ENCODE measurements around the gene RAF1.

The RAF1 gene

DNA sequence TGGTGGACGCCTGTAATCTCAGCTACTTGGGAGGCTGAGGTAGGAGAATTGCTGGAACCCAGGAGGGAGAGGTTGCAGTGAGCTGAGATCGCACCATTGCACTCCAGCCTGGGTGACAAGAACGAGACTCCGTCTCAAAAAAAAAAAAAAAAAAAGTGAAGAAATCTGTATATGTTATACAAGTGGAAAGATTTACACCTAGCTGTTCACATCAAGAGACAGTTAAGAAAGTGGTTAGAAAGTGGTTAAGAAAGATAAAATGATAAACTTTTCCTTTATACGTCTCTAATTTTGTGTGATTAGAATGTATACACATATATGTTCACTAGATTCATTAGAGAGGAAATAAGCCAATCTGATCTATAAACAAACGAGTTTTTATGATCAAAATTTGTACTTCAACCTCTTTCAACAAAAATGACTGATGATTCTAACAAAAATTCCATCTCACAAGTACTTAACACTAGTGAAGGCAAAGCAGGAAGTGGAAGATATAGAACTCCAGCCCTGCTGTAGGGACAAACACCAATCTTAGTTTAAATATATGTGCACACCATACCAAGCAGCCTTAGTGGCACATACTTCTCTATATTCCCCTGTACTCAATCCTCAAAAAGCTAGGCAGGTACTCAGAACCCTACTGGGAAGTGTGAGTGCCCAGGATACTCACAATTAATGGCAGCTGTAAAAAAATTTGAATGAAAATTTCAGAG is 51.2 kb downstream of the RAF1 start:
- H3K36me3 ChIP-seq (ENCODE audit: insufficient read depth, low read length) = peaks cover 13% of the 10 kb centered on the region

GRCh38 chr3:12611117-12611516 is 52.8 kb downstream of the RAF1 start:
- peaks cover 19% of the 10 kb centered on the region for H3K36me3 ChIP-seq (ENCODE audit: insufficient read depth, low read length)
- H3K4me3 ChIP-seq = no peak overlapping the region
- no peak overlapping the region for H3K27ac ChIP-seq
- no peak for TF ChIP-seq FOXP2 (optimal IDR thresholded peaks at IDR 0.05; ENCODE audit: control extremely low read depth, extremely low read length, insufficient read depth)
- DNase-seq (ENCODE audit: low read depth, low spot score) = no peak
- H3K9me3 ChIP-seq (ENCODE audit: low read depth, low read length) = no peaks in the 10 kb centered on the region
- no peak overlapping the region for H3K9ac ChIP-seq (ENCODE audit: insufficient read length)

More for the DNA sequence above, 51.2 kb downstream of the RAF1 start:
- Histone ChIP-seq H3K9ac (ENCODE audit: insufficient read length) (no peak overlapping the region), H3K9me3 (ENCODE audit: low read depth, low read length) (no peaks in the 10 kb centered on the region), H3K4me3 (no peak overlapping the region), H3K27ac (no peak overlapping the region)
- DNase-seq (ENCODE audit: low read depth, low spot score) = no peak
- no peak for TF ChIP-seq FOXP2 (optimal IDR thresholded peaks at IDR 0.05; ENCODE audit: control extremely low read depth, extremely low read length, insufficient read depth)
- no peak for TF ChIP-seq EZH2 (IDR thresholded peaks at IDR 0.05)
- no peak for TF ChIP-seq POLR2AphosphoS5 (IDR thresholded peaks at IDR 0.05; ENCODE audit: borderline replicate concordance, low read depth, low read length)

DNA sequence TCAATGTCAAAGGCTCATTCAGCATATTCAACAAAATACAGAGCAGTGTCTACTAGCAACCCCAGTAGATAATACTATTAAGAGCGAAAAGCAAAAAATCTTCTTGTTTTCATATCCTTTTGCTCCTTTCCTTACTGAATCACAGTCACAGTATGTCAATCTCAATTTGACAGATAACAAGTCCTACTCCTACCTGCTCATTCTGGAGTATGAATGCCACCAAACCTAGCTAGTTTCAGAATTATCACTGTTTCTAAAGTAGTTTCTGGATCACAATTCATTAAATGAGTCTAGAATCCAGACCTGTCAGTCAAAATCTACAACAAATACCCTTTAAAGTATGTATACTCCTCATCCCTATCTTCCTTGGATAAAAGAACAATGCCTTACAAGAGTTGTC is 55.5 kb downstream of the RAF1 start:
- TF ChIP-seq EZH2 (IDR thresholded peaks at IDR 0.05) (no peak), POLR2AphosphoS5 (IDR thresholded peaks at IDR 0.05; ENCODE audit: borderline replicate concordance, low read depth, low read length) (no peak), FOXP2 (optimal IDR thresholded peaks at IDR 0.05; ENCODE audit: control extremely low read depth, extremely low read length, insufficient read depth) (no peak)
- no peak overlapping the region for H3K27ac ChIP-seq
- H3K9ac ChIP-seq (ENCODE audit: insufficient read length) = no peak overlapping the region
- no peak overlapping the region for H3K4me3 ChIP-seq
- peaks cover 30% of the 10 kb centered on the region for H3K36me3 ChIP-seq (ENCODE audit: insufficient read depth, low read length)
- H3K9me3 ChIP-seq (ENCODE audit: low read depth, low read length) = no peaks in the 10 kb centered on the region
- no peak for DNase-seq (ENCODE audit: low read depth, low spot score)

DNA sequence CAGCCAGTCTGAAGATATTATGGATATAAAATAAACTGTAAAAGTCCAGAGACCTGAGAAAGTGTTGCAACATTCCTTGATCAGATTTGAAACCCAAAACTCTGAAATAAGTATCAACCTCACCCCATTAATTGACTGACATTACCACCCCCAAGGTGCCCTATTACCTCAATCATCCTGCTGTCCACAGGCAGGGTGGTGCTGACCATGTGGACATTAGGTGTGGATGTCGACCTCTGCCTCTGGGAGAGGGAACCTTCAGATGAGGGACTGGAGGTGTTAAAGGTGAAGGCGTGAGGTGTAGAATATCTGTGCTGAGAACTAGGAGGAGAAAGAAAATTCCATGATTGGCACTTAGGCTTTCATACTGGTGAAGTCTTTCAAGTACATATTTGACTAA is 59.9 kb downstream of the RAF1 start:
- H3K36me3 ChIP-seq (ENCODE audit: insufficient read depth, low read length) = peaks cover 51% of the 10 kb centered on the region
- no peak for DNase-seq (ENCODE audit: low read depth, low spot score)
- TF ChIP-seq POLR2AphosphoS5 (IDR thresholded peaks at IDR 0.05; ENCODE audit: borderline replicate concordance, low read depth, low read length) (no peak), FOXP2 (optimal IDR thresholded peaks at IDR 0.05; ENCODE audit: control extremely low read depth, extremely low read length, insufficient read depth) (no peak), EZH2 (IDR thresholded peaks at IDR 0.05) (no peak)

GRCh38 chr3:12601072-12601471 is 62.8 kb downstream of the RAF1 start:
- Histone ChIP-seq H3K9me3 (ENCODE audit: low read depth, low read length) (no peaks in the 10 kb centered on the region), H3K9ac (ENCODE audit: insufficient read length) (no peak overlapping the region), H3K27ac (no peak overlapping the region), H3K4me3 (no peak overlapping the region), H3K36me3 (ENCODE audit: insufficient read depth, low read length) (peaks cover 41% of the 10 kb centered on the region)
- no peak for DNase-seq (ENCODE audit: low read depth, low spot score)
- TF ChIP-seq FOXP2 (optimal IDR thresholded peaks at IDR 0.05; ENCODE audit: control extremely low read depth, extremely low read length, insufficient read depth) = no peak
- no peak for TF ChIP-seq EZH2 (IDR thresholded peaks at IDR 0.05)
- no peak for TF ChIP-seq POLR2AphosphoS5 (IDR thresholded peaks at IDR 0.05; ENCODE audit: borderline replicate concordance, low read depth, low read length)

More for the DNA sequence above, 59.9 kb downstream of the RAF1 start:
- no peak overlapping the region for H3K4me3 ChIP-seq
- H3K27ac ChIP-seq = no peak overlapping the region
- no peaks in the 10 kb centered on the region for H3K9me3 ChIP-seq (ENCODE audit: low read depth, low read length)
- H3K9ac ChIP-seq (ENCODE audit: insufficient read length) = no peak overlapping the region

GRCh38 chr3:12598890-12599289 is 65.0 kb downstream of the RAF1 start:
- TF ChIP-seq POLR2AphosphoS5 (IDR thresholded peaks at IDR 0.05; ENCODE audit: borderline replicate concordance, low read depth, low read length) (no peak), FOXP2 (optimal IDR thresholded peaks at IDR 0.05; ENCODE audit: control extremely low read depth, extremely low read length, insufficient read depth) (no peak), EZH2 (IDR thresholded peaks at IDR 0.05) (no peak)
- peaks cover 34% of the 10 kb centered on the region for H3K36me3 ChIP-seq (ENCODE audit: insufficient read depth, low read length)
- no peak overlapping the region for H3K4me3 ChIP-seq
- H3K9me3 ChIP-seq (ENCODE audit: low read depth, low read length) = no peaks in the 10 kb centered on the region
- H3K9ac ChIP-seq (ENCODE audit: insufficient read length) = no peak overlapping the region
- no peak for DNase-seq (ENCODE audit: low read depth, low spot score)
- H3K27ac ChIP-seq = no peak overlapping the region

GRCh38 chr3:12593473-12593872 is 70.4 kb downstream of the RAF1 start:
- H3K36me3 ChIP-seq (ENCODE audit: insufficient read depth, low read length) = peaks cover 20% of the 10 kb centered on the region; the same call in 1 of the 2 replicates
- no peaks in the 10 kb centered on the region for H3K9me3 ChIP-seq (ENCODE audit: low read depth, low read length)
- no peak for DNase-seq (ENCODE audit: low read depth, low spot score)
- no peak overlapping the region for H3K4me3 ChIP-seq
- no peak overlapping the region for H3K27ac ChIP-seq
- TF ChIP-seq POLR2AphosphoS5 (IDR thresholded peaks at IDR 0.05; ENCODE audit: borderline replicate concordance, low read depth, low read length) (no peak), EZH2 (IDR thresholded peaks at IDR 0.05) (no peak), FOXP2 (optimal IDR thresholded peaks at IDR 0.05; ENCODE audit: control extremely low read depth, extremely low read length, insufficient read depth) (no peak)
- no peak overlapping the region for H3K9ac ChIP-seq (ENCODE audit: insufficient read length)

- Histone ChIP-seq H3K9ac (ENCODE audit: insufficient read length) (no peak overlapping the region), H3K36me3 (ENCODE audit: insufficient read depth, low read length) (peaks cover 22% of the 10 kb centered on the region; the same call in 1 of the 2 replicates)
Observed at GRCh38 chr3:12591997-12592715, 71.8 kb downstream of the RAF1 start.

More at GRCh38 chr3:12591997-12592715, 71.8 kb downstream of the RAF1 start:
- Histone ChIP-seq H3K27ac (no peak overlapping the region), H3K9me3 (ENCODE audit: low read depth, low read length) (no peaks in the 10 kb centered on the region), H3K4me3 (no peak overlapping the region)
- no peak for DNase-seq (ENCODE audit: low read depth, low spot score)
- TF ChIP-seq POLR2AphosphoS5 (IDR thresholded peaks at IDR 0.05; ENCODE audit: borderline replicate concordance, low read depth, low read length) (no peak), EZH2 (IDR thresholded peaks at IDR 0.05) (no peak), FOXP2 (optimal IDR thresholded peaks at IDR 0.05; ENCODE audit: control extremely low read depth, extremely low read length, insufficient read depth) (no peak)

Measured in SK-N-MC (cell line).